Mucosa of stomach (tissue), 1 donor: ENCODE data around the gene LDB2.

Source experiments
- H3K27me3 ChIP-seq: one replicate; pipeline ENCODE4 v1.7.0; 2013; ENCODE audit warnings: mild to moderate bottlenecking, low read length; ENCODE audit not compliant: control insufficient read depth, insufficient read depth
- H3K36me3 ChIP-seq: one replicate; pipeline ENCODE4 v1.7.0; 2013; ENCODE audit warnings: low read length; ENCODE audit not compliant: control insufficient read depth, insufficient read depth
- H3K4me1 ChIP-seq: one replicate; pipeline ENCODE4 v1.7.0; 2013; ENCODE audit warnings: mild to moderate bottlenecking, low read length; ENCODE audit not compliant: control insufficient read depth, insufficient read depth
- H3K4me3 ChIP-seq: one replicate; pipeline ENCODE4 v1.7.0; 2013; ENCODE audit warnings: low read length
- H3K9ac ChIP-seq: one replicate; pipeline ENCODE4 v1.7.0; 2013; ENCODE audit warnings: mild to moderate bottlenecking, low read length, moderate library complexity
- H3K9me3 ChIP-seq: one replicate; pipeline ENCODE4 v1.7.0; 2013; ENCODE audit warnings: mild to moderate bottlenecking, low read length, moderate library complexity; ENCODE audit not compliant: control insufficient read depth
- donor health status: Pancreatic carcinoma.

Gene LDB2

DNA sequence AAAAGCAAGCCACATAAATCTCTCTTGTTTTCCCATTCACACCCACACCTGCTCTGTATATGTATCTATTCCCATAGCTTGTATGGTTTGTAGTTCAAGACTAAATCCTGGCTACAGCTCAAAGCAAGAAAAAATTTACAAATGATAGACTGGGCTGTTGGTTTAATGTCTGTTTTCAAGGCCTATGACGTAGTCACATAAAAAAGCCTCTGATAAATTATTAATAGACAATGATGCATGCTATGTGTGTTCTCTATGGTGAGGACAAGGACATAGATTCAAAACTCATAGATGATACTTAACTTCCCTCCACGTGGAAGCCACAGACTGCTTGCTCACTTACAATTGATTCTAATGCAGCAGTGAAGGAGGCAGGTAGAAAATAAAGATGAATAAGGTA, 194.0 kb downstream of the LDB2 start:
- H3K36me3 ChIP-seq: no peaks in the 10 kb centered on the region
- H3K9ac ChIP-seq: no peak overlapping the region
- peaks cover 3% of the 10 kb centered on the region for H3K4me1 ChIP-seq
- H3K4me3 ChIP-seq: no peak overlapping the region
- H3K9me3 ChIP-seq: no peaks in the 10 kb centered on the region
- H3K27me3 ChIP-seq: no peaks in the 10 kb centered on the region

DNA sequence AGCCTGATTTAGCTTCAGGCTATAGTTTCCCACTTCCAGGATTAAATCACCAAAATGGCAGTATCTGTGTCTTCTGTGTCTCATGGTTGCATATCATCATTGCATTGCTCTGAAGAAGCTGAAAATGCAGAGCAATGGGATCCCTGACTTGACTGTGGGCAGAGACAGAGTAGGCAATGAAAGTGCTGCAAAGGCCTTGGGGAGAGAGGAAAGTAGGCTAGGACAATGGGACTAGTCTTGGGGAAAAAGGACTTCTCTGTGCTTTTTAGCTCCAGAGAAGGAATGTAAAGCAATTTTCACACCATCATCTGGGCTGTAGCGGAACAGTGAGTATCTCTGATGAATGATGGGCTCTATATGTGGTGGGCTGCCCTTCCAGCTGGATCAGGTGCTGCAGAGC, 202.5 kb downstream of the LDB2 start:
- H3K27me3 ChIP-seq: no peaks in the 10 kb centered on the region
- no peaks in the 10 kb centered on the region for H3K36me3 ChIP-seq
- H3K4me1 ChIP-seq: no peaks in the 10 kb centered on the region
- no peak overlapping the region for H3K4me3 ChIP-seq
- no peak overlapping the region for H3K9ac ChIP-seq
- H3K9me3 ChIP-seq: no peaks in the 10 kb centered on the region

DNA sequence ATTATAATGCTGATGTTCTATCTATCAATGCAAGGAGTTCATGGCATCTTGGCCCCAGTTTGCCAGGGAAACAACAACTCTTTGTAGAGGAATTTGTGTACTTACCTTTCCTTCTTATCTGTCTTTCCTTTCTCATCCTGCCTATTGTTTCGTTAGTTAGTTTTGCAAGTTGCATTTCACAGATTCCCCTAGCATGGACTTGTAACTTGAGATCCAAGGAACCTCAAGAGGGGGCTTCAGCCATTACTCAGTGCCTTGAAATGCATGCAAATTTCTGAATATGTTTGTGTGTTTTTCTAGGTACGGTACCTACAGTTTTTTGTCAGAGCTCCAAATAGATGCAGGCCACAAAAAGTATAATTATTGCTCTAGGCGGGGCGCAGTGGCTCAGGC, 203.6 kb downstream of the LDB2 start:
- H3K27me3 ChIP-seq: no peaks in the 10 kb centered on the region
- no peak overlapping the region for H3K9ac ChIP-seq
- H3K4me1 ChIP-seq: no peaks in the 10 kb centered on the region
- no peaks in the 10 kb centered on the region for H3K9me3 ChIP-seq
- no peaks in the 10 kb centered on the region for H3K36me3 ChIP-seq
- no peak overlapping the region for H3K4me3 ChIP-seq

DNA sequence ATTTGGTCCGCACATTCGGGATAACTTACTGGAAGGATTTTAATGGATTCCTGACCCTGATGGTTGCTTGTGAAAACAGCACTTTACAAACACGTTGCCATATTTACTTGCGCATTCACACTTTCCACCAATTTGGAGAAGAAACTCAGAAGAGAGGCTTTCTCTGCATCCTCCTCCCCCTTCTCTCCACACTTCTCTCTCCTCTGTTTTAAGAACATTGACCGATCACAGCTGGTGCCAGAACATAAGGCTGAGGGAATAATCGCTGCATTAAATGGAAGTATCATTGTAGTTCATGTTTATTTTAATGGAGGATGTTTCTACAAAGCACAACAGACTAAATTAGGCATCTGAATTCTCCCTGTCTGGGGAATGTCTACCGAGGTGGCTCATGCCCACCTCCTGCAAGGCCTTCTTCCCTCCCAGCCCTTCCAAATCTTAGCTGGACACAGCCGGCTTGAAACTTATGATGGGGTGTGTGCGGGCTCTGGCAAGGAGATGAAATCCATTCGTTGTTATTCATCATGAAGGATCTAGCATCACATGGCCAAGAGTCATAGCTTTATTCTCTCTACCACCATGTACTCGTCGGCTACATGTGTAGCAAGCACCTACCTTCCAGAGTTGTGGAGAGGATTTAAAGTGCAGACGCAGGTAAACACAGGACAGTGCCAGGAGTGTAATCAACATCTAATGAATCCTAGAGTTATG, 204.1 kb downstream of the LDB2 start:
- no peaks in the 10 kb centered on the region for H3K36me3 ChIP-seq
- H3K4me1 ChIP-seq: no peaks in the 10 kb centered on the region
- no peak overlapping the region for H3K9ac ChIP-seq
- H3K27me3 ChIP-seq: no peaks in the 10 kb centered on the region
- H3K9me3 ChIP-seq: no peaks in the 10 kb centered on the region
- H3K4me3 ChIP-seq: no peak overlapping the region

DNA sequence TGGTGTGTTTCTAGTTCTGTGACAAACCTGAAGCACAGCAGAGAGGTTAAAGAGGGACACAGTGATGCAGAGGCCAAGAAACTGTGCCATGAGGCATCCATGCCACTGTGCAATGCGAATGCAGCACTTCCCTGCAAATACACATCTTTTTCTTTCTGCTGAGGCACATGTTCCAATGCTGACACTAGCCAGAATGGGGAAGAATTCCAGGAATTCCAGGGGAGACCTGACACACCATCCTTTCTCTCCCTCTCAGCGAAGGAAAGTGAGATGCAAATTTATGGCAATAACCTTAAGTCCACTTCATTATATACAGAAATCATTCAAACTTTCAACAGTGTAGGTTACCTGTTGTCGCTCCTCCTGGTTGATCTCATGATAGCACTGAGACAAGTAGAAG, 204.8 kb downstream of the LDB2 start:
- no peak overlapping the region for H3K9ac ChIP-seq
- no peaks in the 10 kb centered on the region for H3K4me1 ChIP-seq
- no peaks in the 10 kb centered on the region for H3K36me3 ChIP-seq
- H3K4me3 ChIP-seq: no peak overlapping the region
- no peaks in the 10 kb centered on the region for H3K9me3 ChIP-seq
- no peaks in the 10 kb centered on the region for H3K27me3 ChIP-seq

DNA sequence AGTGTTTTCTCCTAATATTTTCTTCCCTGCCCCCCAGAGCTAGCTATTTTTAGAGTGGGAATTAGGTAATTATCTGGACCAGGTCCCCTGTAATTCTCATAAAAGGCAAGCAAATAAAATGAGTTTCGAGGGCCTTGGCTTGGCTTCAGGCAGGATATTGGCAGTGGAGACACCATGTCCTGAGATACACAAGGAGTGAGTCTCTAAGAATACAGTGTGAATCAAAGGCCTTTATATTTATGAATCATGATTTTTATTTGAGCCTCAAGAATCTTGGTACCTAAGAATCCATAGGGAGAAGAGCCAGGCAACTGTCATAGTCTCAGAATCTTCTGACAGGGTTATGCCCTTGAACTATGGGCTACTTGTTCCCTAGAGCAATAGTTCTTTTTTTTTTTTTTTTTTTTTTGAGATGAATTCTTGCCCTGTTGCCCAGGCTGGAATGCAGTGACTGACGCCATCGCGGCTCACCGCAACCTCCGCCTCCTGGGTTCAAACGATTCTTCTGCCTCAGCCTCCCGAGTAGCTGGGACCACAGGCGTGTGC, 205.4 kb downstream of the LDB2 start:
- Histone ChIP-seq H3K4me3 (no peak overlapping the region), H3K4me1 (no peaks in the 10 kb centered on the region), H3K9ac (no peak overlapping the region), H3K27me3 (no peaks in the 10 kb centered on the region), H3K9me3 (no peaks in the 10 kb centered on the region), H3K36me3 (no peaks in the 10 kb centered on the region)

DNA sequence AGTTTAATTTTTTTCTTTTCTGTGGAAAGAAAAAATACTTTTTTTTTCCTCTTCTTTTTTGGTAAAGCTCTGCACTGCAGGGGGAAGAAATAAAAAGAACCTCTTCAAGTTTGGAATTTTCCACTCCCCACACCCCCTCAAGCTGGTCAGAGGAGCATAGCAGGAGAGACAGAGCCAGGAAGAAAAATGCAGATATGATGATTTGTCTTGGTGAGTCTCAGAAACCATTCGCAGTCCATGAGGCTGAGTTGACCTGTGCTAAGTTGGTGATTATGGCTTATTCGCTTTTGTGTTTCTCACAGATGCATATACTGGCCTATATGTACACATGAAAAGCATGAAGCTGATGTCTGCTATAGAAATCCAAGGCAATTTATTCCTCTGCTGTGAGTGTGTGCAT, 205.9 kb downstream of the LDB2 start:
- Histone ChIP-seq H3K27me3 (no peaks in the 10 kb centered on the region), H3K36me3 (no peaks in the 10 kb centered on the region), H3K9ac (no peak overlapping the region), H3K4me1 (no peaks in the 10 kb centered on the region), H3K4me3 (no peak overlapping the region), H3K9me3 (no peaks in the 10 kb centered on the region)

DNA sequence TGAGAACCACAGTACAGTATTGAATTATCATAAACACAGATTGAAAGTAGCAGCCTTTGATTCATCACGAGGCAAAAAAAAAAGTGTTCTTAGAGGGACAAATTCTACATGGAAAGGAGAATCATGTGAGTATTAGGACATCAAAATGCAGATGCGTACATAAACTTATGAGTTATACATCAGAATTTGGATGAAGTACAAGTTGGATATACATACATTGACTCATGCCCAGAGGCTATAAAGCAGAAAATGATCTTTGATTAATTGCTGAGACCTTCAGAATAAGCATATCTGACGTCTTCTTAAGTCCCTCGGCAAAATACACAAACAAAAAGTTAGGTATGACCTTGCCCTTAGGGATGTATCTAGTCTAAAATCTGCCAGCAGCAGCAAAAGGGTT, 206.4 kb downstream of the LDB2 start:
- H3K4me3 ChIP-seq: no peak overlapping the region
- no peaks in the 10 kb centered on the region for H3K27me3 ChIP-seq
- H3K4me1 ChIP-seq: no peaks in the 10 kb centered on the region
- H3K36me3 ChIP-seq: no peaks in the 10 kb centered on the region
- H3K9ac ChIP-seq: no peak overlapping the region
- no peaks in the 10 kb centered on the region for H3K9me3 ChIP-seq

DNA sequence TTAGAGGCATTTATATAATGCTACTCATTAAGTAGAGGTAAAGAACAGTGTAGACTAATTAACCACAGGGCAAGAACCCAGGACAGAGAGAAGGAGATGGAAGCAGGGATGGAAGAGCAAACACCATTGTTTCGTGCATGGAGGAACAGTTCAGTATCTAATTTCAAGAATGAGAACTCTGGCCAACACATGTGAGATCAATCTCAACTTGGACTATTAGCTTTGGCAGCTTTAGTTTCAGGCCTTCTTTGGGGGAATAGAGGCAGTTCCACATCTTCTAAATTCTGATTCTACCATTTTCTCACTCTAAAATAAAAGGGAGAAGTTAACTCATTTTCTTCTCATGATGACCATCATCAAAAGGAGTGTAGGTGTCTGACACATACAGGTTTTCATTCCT, 207.0 kb downstream of the LDB2 start:
- Histone ChIP-seq H3K9me3 (no peaks in the 10 kb centered on the region), H3K9ac (no peak overlapping the region), H3K4me3 (no peak overlapping the region), H3K27me3 (no peaks in the 10 kb centered on the region), H3K4me1 (no peaks in the 10 kb centered on the region), H3K36me3 (no peaks in the 10 kb centered on the region)

DNA sequence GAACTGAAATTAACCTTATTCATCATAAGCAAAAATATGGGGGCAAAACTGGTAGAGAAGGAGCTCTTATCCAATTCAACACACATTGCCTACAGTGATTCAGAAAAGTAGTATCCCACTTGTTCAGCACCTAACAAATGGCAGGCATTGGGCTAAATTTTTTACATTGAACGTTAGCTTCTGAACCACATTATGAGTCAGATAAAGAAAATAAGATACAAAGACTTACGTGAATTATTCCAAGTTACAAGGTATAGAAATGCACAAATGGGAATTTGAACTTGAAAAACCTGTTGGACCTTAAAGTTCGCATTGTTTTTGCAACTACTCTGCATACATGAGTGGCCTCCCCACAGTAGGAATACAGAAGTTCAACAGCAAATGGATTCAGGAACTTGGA, 210.6 kb downstream of the LDB2 start:
- H3K9me3 ChIP-seq: no peaks in the 10 kb centered on the region
- H3K4me3 ChIP-seq: no peak overlapping the region
- no peaks in the 10 kb centered on the region for H3K4me1 ChIP-seq
- H3K36me3 ChIP-seq: no peaks in the 10 kb centered on the region
- no peaks in the 10 kb centered on the region for H3K27me3 ChIP-seq
- no peak overlapping the region for H3K9ac ChIP-seq

DNA sequence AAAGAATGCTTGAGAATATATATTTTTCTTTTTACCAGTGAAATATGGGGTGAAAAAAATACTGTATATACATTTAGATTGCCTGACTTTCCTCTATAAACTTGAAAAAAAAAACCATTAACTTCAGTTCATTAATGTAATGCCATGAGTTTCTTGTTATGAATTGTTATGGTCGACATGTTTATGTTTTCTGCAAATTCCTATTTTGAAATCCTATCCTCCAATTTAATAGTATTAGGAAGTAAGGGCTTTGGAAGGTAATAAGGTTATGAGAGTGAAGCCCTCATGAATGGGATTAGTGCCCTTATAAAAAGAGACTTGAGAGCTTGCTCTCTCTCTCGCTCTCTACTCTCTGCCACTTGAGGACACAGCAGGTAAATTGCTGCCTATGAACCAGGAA, 211.4 kb downstream of the LDB2 start:
- no peaks in the 10 kb centered on the region for H3K4me1 ChIP-seq
- H3K9ac ChIP-seq: no peak overlapping the region
- H3K36me3 ChIP-seq: no peaks in the 10 kb centered on the region
- no peaks in the 10 kb centered on the region for H3K27me3 ChIP-seq
- H3K9me3 ChIP-seq: no peaks in the 10 kb centered on the region
- no peak overlapping the region for H3K4me3 ChIP-seq

DNA sequence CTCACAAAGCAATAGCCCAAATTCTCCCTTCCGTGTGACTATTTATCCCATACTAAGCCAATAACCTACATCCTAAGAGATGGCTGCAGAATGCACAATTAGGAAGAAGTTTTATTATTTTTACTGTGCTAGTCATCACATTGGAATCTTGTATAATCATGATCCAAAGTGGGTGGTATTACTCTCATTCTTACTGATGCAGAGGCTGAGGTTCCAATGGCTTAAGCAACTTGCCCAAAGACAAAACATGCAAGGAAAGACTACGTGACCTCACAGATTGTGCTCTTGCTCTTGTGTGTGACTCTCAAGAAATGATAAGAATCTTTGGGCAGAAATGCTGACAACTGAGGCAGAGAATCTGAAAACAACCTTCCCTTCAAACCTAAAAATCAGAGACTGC, 212.2 kb downstream of the LDB2 start:
- no peak overlapping the region for H3K9ac ChIP-seq
- H3K36me3 ChIP-seq: no peaks in the 10 kb centered on the region
- H3K4me3 ChIP-seq: no peak overlapping the region
- H3K9me3 ChIP-seq: no peaks in the 10 kb centered on the region
- H3K4me1 ChIP-seq: no peaks in the 10 kb centered on the region
- no peaks in the 10 kb centered on the region for H3K27me3 ChIP-seq

DNA sequence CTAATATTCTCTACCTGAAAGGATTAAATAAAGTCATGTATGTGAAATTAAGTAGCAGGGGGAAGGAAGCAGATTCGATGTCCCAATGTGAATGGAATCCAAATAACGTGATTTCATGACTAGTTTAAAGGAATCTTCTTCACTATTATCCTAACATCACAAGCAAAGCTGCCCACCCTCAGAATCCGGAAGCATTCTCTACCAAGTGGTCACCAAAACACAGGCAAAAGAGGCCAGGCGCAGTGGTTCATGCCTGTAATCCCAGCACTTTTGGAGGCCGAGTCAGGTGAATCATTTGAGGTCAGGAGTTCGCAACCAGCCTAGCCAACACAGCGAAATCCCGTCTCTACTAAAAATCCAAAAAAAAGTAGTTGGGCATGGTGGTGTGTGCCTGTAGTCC, 212.9 kb downstream of the LDB2 start:
- no peaks in the 10 kb centered on the region for H3K27me3 ChIP-seq
- H3K9me3 ChIP-seq: no peaks in the 10 kb centered on the region
- H3K9ac ChIP-seq: no peak overlapping the region
- no peaks in the 10 kb centered on the region for H3K36me3 ChIP-seq
- H3K4me3 ChIP-seq: no peak overlapping the region
- H3K4me1 ChIP-seq: no peaks in the 10 kb centered on the region
